Smooth muscle cell (in vitro differentiated cells): ENCODE measurements around the gene CARD11. TPM values are rescaled to one million over a fixed set of nuclear protein-coding genes. Genes with fewer than 3 reads are reported as not detected.
"Not testable (repeated sequence)": the region's sequence is repeated elsewhere in the genome, so short reads cannot be mapped to it uniquely, and the experiment has no call there.

ENCODE experiments used
- DNase-seq: peaks from one replicate; lab custom pipeline; 2025; ENCODE audit not compliant: unreplicated experiment; lab: John Stamatoyannopoulos, UW
- H2AFZ ChIP-seq: fragments of 200-600 bp; sonication (generic); 2 replicates; pipeline ENCODE4 v1.6.0; 2016; ENCODE audit warnings: antibody characterized with exemption, low read depth, mild to moderate bottlenecking
- H3F3A ChIP-seq: fragments of 200-600 bp; sonication (generic); 2 replicates; pipeline ENCODE4 v1.6.0; 2017; ENCODE audit warnings: antibody characterized with exemption, low read depth
- H3K27ac ChIP-seq: fragments of 200-600 bp; sonication (generic); 2 replicates; pipeline ENCODE4 v1.5.1; 2016; ENCODE audit warnings: low read depth, mild to moderate bottlenecking
- H3K27me3 ChIP-seq: fragments of 200-600 bp; sonication (generic); 2 replicates; pipeline ENCODE4 v1.6.1; 2016; ENCODE audit warnings: low read depth, mild to moderate bottlenecking
- H3K36me3 ChIP-seq: fragments of 200-600 bp; sonication (generic); 2 replicates; pipeline ENCODE4 v1.5.1; 2016; ENCODE audit warnings: low read depth
- H3K4me1 ChIP-seq: fragments of 200-600 bp; sonication (generic); 2 replicates; pipeline ENCODE4 v1.5.1; 2016; ENCODE audit warnings: low read depth
- H3K4me2 ChIP-seq: fragments of 200-600 bp; sonication (generic); 2 replicates; pipeline ENCODE4 v1.6.0; 2016; ENCODE audit warnings: mild to moderate bottlenecking
- H3K4me3 ChIP-seq: fragments of 200-600 bp; sonication (generic); 2 replicates; pipeline ENCODE4 v1.5.1; 2016; ENCODE audit warnings: mild to moderate bottlenecking
- H3K79me2 ChIP-seq: fragments of 200-600 bp; sonication (generic); 2 replicates; pipeline ENCODE4 v1.6.0; 2016; ENCODE audit warnings: low read depth, mild to moderate bottlenecking
- H3K9ac ChIP-seq: fragments of 200-600 bp; sonication (generic); 2 replicates; pipeline ENCODE4 v1.6.0; 2016; ENCODE audit warnings: low read depth
- H3K9me3 ChIP-seq: fragments of 200-600 bp; sonication (generic); replicated peaks from 2 replicates; pipeline ENCODE4 v1.5.1; 2016; ENCODE audit warnings: low read depth
- H4K20me1 ChIP-seq: fragments of 200-600 bp; sonication (generic); 2 replicates; pipeline ENCODE4 v1.6.0; 2016; ENCODE audit warnings: low read depth
- WGBS: methylation state at CpG from one replicate; pipeline ENCODE4 v1.1.7; 2016; ENCODE audit warnings: low lambda C conversion rate; 5-methylcytosine and 5-hydroxymethylcytosine counted together
- polyA plus RNA-seq: library from polyadenylated mRNA; unstranded; fragments of >200 nt; fragmentation: Nextera tagmentation; extraction: Ambion mirVana; gene quantifications from 2 replicates; pipeline ENCODE4 v1.2.1, GENCODE V29; 2016
- total RNA-seq: library from RNA; depleted of rRNA; stranded (reverse); fragments of >200 nt; gene quantifications from 2 replicates; pipeline ENCODE4 v1.2.3, GENCODE V29; 2014
- TF ChIP-seq, protein P1 (sequence below): fragments of 200-600 bp; sonication (generic); IDR thresholded peaks from 2 replicates; pipeline ENCODE4 v1.5.1; 2017; ENCODE audit warnings: borderline replicate concordance, mild to moderate bottlenecking, antibody characterized with exemption; ENCODE audit not compliant: insufficient read depth, poor library complexity, severe bottlenecking

The CARD11 gene
- total and polyA plus RNA-seq, 2 experiments from 2014 or later = 1.3 to 2.4 TPM

DNA sequence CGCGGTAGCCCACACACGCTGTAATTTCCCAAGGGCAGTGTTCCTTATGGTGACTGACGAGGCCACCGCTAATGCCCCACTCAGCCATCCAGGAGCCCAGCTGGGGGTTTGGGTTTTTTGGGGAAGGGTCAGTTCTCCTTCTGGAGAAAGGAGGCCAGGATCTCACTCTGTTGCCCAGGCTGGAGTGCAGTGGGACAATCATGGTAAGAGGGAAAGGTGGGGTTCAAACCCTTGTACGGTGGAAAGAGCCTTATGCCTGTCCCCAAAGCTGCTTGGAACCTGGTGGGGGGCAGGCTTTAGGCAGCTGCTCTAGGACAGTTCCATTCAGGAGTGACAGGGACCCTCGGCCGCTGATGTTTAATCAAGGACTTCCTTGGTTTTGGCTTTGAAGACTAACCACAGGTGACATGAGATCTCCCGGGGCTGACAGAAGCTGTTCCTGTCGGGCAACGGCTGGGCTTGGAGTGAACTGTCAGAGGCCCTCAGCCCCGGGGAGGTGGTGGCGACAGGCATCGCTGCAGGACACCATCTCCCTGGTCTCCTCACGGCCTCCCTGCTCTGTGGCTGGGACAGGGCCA lies 84.5 kb downstream of the CARD11 start:
- H3K4me2 ChIP-seq = no peak overlapping the region
- H3K9me3 ChIP-seq = no peaks in the 10 kb centered on the region
- WGBS = 92% methylated on average over 15 of the region's 15 CpGs
- no peaks in the 10 kb centered on the region for H3K4me1 ChIP-seq
- H3K9ac ChIP-seq = no peak overlapping the region
- no peak overlapping the region for H3K27ac ChIP-seq
- no peak overlapping the region for H2AFZ ChIP-seq
- H3K27me3 ChIP-seq = no peaks in the 10 kb centered on the region
- DNase-seq = no peak
- no peaks in the 10 kb centered on the region for H3F3A ChIP-seq
- no peaks in the 10 kb centered on the region for H3K79me2 ChIP-seq
- TF ChIP-seq, protein P1, sequence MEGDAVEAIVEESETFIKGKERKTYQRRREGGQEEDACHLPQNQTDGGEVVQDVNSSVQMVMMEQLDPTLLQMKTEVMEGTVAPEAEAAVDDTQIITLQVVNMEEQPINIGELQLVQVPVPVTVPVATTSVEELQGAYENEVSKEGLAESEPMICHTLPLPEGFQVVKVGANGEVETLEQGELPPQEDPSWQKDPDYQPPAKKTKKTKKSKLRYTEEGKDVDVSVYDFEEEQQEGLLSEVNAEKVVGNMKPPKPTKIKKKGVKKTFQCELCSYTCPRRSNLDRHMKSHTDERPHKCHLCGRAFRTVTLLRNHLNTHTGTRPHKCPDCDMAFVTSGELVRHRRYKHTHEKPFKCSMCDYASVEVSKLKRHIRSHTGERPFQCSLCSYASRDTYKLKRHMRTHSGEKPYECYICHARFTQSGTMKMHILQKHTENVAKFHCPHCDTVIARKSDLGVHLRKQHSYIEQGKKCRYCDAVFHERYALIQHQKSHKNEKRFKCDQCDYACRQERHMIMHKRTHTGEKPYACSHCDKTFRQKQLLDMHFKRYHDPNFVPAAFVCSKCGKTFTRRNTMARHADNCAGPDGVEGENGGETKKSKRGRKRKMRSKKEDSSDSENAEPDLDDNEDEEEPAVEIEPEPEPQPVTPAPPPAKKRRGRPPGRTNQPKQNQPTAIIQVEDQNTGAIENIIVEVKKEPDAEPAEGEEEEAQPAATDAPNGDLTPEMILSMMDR = no peak
- no peak overlapping the region for H3K4me3 ChIP-seq
- no peaks in the 10 kb centered on the region for H4K20me1 ChIP-seq
- H3K36me3 ChIP-seq = no peaks in the 10 kb centered on the region

DNA sequence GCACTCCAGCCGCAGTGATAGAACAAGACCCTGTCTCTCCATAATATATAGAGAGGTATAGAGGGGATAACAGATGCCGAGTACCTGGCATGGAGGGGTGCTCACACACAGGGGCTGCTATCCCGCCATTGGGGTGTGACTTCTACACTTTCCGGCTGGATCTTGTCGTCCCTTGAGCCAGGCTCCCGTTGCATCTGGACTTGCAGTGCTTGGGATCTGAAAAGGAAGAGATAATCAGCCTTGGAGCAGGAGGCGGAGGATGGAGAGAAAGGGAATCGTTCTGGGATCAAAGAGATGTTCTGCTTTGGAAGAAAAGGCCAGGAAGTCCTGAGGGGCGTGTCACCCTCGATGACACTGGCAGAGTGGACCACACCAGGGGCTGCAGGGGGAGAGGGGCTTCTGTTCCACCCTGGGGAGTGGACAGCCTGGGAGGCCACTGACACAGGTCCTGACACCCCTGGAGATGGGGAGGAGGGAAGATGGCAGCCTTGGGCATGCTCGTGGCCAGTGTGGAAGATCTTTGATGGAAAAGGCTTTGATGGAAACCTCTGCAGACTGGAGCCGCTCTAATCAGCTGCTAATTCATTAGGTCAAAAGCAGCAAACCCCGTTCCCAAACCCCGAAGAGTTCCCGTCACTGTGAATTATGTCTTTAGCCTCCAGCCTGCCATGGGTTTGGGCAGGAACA lies 85.1 kb downstream of the CARD11 start:
- no peaks in the 10 kb centered on the region for H3K36me3 ChIP-seq
- H3K9me3 ChIP-seq = no peaks in the 10 kb centered on the region
- H3K4me1 ChIP-seq = no peaks in the 10 kb centered on the region
- no peaks in the 10 kb centered on the region for H4K20me1 ChIP-seq
- WGBS = 89% methylated on average over 15 of the region's 15 CpGs
- no peak overlapping the region for H3K4me2 ChIP-seq
- DNase-seq = no peak
- no peak overlapping the region for H2AFZ ChIP-seq
- no peaks in the 10 kb centered on the region for H3K27me3 ChIP-seq
- no peaks in the 10 kb centered on the region for H3F3A ChIP-seq
- no peak overlapping the region for H3K27ac ChIP-seq
- no peak overlapping the region for H3K4me3 ChIP-seq
- H3K79me2 ChIP-seq = no peaks in the 10 kb centered on the region
- no peak overlapping the region for H3K9ac ChIP-seq
- TF ChIP-seq, protein P1 = no peak

DNA sequence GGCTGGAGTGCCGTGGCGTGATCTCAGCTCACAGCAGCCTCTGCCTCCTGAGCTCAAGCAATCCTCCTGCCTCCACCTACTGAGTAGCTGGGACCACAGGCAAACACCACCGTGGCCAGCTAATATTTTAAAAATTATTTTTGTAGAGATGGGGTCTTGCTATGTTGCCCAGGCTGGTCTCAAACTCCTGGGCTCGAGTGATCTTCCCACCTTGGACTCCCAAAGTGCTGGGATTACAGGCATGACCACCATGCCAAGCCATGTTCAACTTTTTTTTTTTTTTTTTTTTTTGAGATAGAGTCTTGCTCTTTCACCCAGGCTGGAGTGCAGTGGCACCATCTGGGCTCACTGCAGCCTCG lies 86.3 kb downstream of the CARD11 start:
- H3K27ac ChIP-seq, DNase-seq, H3K79me2 ChIP-seq: not testable (repeated sequence)

DNA sequence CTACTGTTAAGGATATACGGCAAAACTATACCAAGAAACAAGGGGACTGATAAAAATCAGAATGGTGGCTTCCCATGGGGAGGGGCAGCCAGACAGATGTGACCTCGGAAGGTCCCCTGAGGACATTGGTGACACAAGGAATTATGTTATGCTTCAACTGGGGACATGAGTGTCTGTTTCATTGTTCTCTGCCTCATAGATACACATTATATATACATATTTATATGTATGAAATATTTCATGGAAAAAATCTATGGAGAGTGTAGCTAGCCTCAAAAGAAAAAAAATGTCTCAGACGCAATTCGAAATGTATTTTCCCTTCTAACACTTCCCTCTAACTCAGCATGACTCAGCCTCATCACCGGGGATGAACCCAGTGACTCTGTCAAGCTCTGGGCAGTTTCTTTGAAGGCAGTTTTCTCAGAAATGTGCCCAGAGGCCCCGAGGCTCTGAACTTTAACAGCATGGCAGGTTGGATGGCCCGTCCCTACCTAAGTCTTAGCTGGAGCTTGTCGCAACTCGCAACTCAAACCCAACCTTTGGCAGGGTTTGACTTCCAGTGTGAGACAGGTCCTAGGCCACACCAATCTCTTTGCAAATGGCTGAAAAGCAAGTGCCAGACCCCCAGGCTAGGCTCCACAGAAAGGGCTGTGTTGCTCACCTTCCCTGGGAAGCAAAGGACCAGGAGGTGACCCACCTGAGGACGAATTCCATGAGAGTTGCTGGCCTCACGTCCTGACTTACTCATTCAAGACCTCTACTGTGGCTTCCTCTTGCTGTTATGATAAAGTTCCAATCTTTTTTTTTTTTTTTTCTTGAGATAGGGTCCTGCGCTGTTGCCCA lies 86.9 kb downstream of the CARD11 start:
- 43% methylated on average over 12 of the region's 12 CpGs for WGBS
- no peak overlapping the region for H2AFZ ChIP-seq
- no peaks in the 10 kb centered on the region for H3K79me2 ChIP-seq
- no peak overlapping the region for H3K9ac ChIP-seq
- peak overlapping the region; percentile 24 for H3K4me2 ChIP-seq
- DNase-seq = no peak
- H3K27ac ChIP-seq = peak overlapping the region; percentile 33
- H3K36me3 ChIP-seq = no peaks in the 10 kb centered on the region
- H3K4me1 ChIP-seq = no peaks in the 10 kb centered on the region
- H3K9me3 ChIP-seq = no peaks in the 10 kb centered on the region
- H3F3A ChIP-seq = no peaks in the 10 kb centered on the region
- TF ChIP-seq, protein P1 = no peak
- H3K27me3 ChIP-seq = no peaks in the 10 kb centered on the region
- no peaks in the 10 kb centered on the region for H4K20me1 ChIP-seq
- no peak overlapping the region for H3K4me3 ChIP-seq

More for the DNA sequence above, 86.3 kb downstream of the CARD11 start:
- not testable (repeated sequence) for H4K20me1 ChIP-seq, H2AFZ ChIP-seq, H3K9ac ChIP-seq, H3K36me3 ChIP-seq, H3K4me3 ChIP-seq, H3K4me1 ChIP-seq, H3F3A ChIP-seq, H3K9me3 ChIP-seq, H3K27me3 ChIP-seq, H3K4me2 ChIP-seq
- WGBS = 94% methylated on average over 5 of the region's 5 CpGs
